SU-DHL-6 (cell line): ENCODE results near the gene GCNT2.

Experiments
- EZH2phosphoT487 ChIP-seq: fragments of 200-600 bp; sonication (generic), shearing (Covaris generic); conservative IDR thresholded peaks from 2 replicates; pipeline ENCODE4 v1.6.1; 2018; ENCODE audit warnings: mild to moderate bottlenecking, antibody characterized with exemption, low read length, moderate library complexity, mixed read lengths
- TF ChIP-seq, protein P1 (sequence below): fragments of 200-600 bp; sonication (generic); IDR thresholded peaks from one replicate; pipeline ENCODE4 v1.5.1; 2017; ENCODE audit warnings: antibody characterized with exemption, mild to moderate bottlenecking, low read length, moderate library complexity; ENCODE audit not compliant: insufficient read depth, poor library complexity, severe bottlenecking

DNA sequence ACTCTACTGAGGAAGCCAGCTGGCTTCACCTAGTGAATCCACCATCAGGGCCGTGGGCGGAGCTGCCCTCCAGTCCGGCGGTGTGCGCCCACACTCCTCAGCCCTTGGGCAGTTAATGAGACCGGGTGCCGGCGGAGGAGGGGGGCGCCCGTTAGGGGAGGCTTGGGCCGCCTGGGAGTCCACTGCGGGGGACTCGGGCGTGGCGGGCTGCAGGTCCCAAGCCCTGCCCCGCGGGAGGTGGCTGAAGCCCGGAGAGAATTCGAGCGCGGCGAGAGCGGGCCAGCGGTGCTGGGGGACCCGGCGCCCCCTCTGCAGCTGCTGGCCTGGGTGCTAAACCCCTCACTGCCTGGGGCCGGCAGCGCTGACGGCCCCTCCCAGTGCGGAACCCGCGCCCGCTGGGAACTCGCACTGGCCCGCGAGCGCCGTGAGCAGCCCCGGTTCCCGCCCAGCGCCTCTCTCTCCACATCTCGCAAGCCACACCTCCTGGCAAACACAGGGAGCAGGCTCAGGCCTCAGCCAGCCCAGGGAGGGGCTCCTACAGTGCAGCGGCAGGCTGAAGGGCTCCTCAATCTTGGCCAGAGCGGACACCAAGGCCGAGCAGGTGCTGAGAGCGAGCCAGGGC lies 38.4 kb upstream of the GCNT2 start:
- TF ChIP-seq, protein P1, sequence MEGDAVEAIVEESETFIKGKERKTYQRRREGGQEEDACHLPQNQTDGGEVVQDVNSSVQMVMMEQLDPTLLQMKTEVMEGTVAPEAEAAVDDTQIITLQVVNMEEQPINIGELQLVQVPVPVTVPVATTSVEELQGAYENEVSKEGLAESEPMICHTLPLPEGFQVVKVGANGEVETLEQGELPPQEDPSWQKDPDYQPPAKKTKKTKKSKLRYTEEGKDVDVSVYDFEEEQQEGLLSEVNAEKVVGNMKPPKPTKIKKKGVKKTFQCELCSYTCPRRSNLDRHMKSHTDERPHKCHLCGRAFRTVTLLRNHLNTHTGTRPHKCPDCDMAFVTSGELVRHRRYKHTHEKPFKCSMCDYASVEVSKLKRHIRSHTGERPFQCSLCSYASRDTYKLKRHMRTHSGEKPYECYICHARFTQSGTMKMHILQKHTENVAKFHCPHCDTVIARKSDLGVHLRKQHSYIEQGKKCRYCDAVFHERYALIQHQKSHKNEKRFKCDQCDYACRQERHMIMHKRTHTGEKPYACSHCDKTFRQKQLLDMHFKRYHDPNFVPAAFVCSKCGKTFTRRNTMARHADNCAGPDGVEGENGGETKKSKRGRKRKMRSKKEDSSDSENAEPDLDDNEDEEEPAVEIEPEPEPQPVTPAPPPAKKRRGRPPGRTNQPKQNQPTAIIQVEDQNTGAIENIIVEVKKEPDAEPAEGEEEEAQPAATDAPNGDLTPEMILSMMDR = no peak
- no peak for TF ChIP-seq EZH2phosphoT487
